SK-N-SH (cell line): ENCODE measurements around the gene SLC16A12. TPM values are rescaled to one million over a fixed set of nuclear protein-coding genes. Genes with fewer than 3 reads are reported as not detected.

Experiments
- CTCF ChIA-PET: fragments of 300-600, 350-600 bp; formaldehyde crosslinking; extraction: SDS; loops from one replicate; lab custom pipeline; 2021; lab: Yijun Ruan, JAX
- POLR2A ChIA-PET: fragments of 350-600 bp; sonication (Branson Sonifier 250); formaldehyde crosslinking; extraction: SDS; loops from one replicate; lab custom pipeline; 2020; ENCODE audit warnings: antibody characterized with exemption, inconsistent platforms; lab: Yijun Ruan, JAX
- DNase-seq: peaks from one replicate; pipeline ENCODE4 v3.0.0; 2012
- H2AFZ ChIP-seq: fragments of 200-600 bp; sonication (generic); 2 replicates; pipeline ENCODE4 v1.8.1; 2016; ENCODE audit warnings: antibody characterized with exemption, mild to moderate bottlenecking, low read depth
- H3F3A ChIP-seq: fragments of 200-600 bp; sonication (generic); replicated peaks from 2 replicates; pipeline ENCODE3; 2016; ENCODE audit warnings: antibody characterized with exemption, mild to moderate bottlenecking; ENCODE audit not compliant: insufficient read depth
- H3K27ac ChIP-seq, 2 experiments: fragments of 200-500 bp in 1 of 2; fragments of 200-600 bp in 1 of 2; sonication (Bioruptor generic) in 1 of 2; sonication (generic), shearing (Covaris generic) in 1 of 2; 2 replicates each; pipeline versions ENCODE4 v1.5.1 to v1.6.1; 2014 to 2016; ENCODE audit warnings: low read depth in 2 of 2, inconsistent platforms in 1 of 2, low read length in 1 of 2, mild to moderate bottlenecking in 1 of 2, mixed read lengths in 1 of 2
- H3K27me3 ChIP-seq: fragments of 200-600 bp; sonication (generic), shearing (Covaris generic); 2 replicates; pipeline ENCODE4 v1.6.1; 2016; ENCODE audit warnings: mixed run types; ENCODE audit not compliant: insufficient read depth
- H3K36me3 ChIP-seq, 2 experiments: fragments of 200-500 bp in 1 of 2; fragments of 200-600 bp in 1 of 2; sonication (Bioruptor generic) in 1 of 2; sonication (generic) in 1 of 2; replicated peaks in 1 of 2; 2 replicates each; pipeline versions ENCODE3 to v1.5.1; 2014 to 2016; ENCODE audit warnings: low read length in 1 of 2, mild to moderate bottlenecking in 1 of 2; ENCODE audit not compliant: insufficient read depth in 2 of 2, control insufficient read depth in 1 of 2
- H3K4me1 ChIP-seq, 2 experiments: fragments of 200-500 bp in 1 of 2; fragments of 200-600 bp in 1 of 2; sonication (Bioruptor generic) in 1 of 2; sonication (generic), shearing (Covaris generic) in 1 of 2; 2 replicates each; pipeline versions ENCODE4 v1.5.1 to v1.6.1; 2014 to 2016; ENCODE audit warnings: low read depth in 1 of 2, low read length in 1 of 2, mixed run types in 1 of 2; ENCODE audit not compliant: insufficient read depth in 2 of 2, control insufficient read depth in 1 of 2
- H3K4me2 ChIP-seq: fragments of 200-600 bp; sonication (generic), shearing (Covaris generic); 2 replicates; pipeline ENCODE4 v1.6.1; 2017; ENCODE audit warnings: mixed run types
- H3K4me3 ChIP-seq, 2 experiments: fragments of 200-500 bp in 1 of 2; fragments of 200-600 bp in 1 of 2; sonication (Bioruptor generic) in 1 of 2; sonication (generic), shearing (Covaris generic) in 1 of 2; 2 replicates each; pipeline versions ENCODE4 v1.5.1 to v1.8.1; 2014 to 2016; ENCODE audit warnings: low read depth in 2 of 2, inconsistent platforms in 1 of 2, low read length in 1 of 2, mild to moderate bottlenecking in 1 of 2, mixed read lengths in 1 of 2, moderate library complexity in 1 of 2
- H3K79me2 ChIP-seq: fragments of 200-600 bp; sonication (generic); 2 replicates; pipeline ENCODE4 v1.8.1; 2017; ENCODE audit warnings: mild to moderate bottlenecking; ENCODE audit not compliant: insufficient read depth
- H3K9ac ChIP-seq: fragments of 200-600 bp; sonication (generic); 2 replicates; pipeline ENCODE4 v1.6.1; 2017; ENCODE audit warnings: mixed run types
- H3K9me2 ChIP-seq: fragments of 200-600 bp; sonication (generic); 2 replicates; pipeline ENCODE4 v1.6.1; 2017; ENCODE audit warnings: mixed run types
- H3K9me3 ChIP-seq: fragments of 200-600 bp; sonication (generic); 2 replicates; pipeline ENCODE4 v1.6.1; 2017; ENCODE audit warnings: mixed run types, mild to moderate bottlenecking, moderate library complexity
- H4K20me1 ChIP-seq: fragments of 200-600 bp; sonication (generic); 2 replicates; pipeline ENCODE4 v1.6.1; 2017; ENCODE audit warnings: mild to moderate bottlenecking, mixed run types; ENCODE audit not compliant: insufficient read depth
- GABPA ChIP-seq: IDR thresholded peaks from 2 replicates; pipeline ENCODE4 v1.4.0; 2012; ENCODE audit warnings: low read depth, mild to moderate bottlenecking
- POLR2AphosphoS5 ChIP-seq: IDR thresholded peaks from 2 replicates; pipeline ENCODE4 v1.6.1; 2012; ENCODE audit warnings: low read depth, low read length
- RAD21 ChIP-seq: IDR thresholded peaks from 2 replicates; pipeline ENCODE4 v1.6.1; 2012; ENCODE audit warnings: mild to moderate bottlenecking, low read length
- SMC3 ChIP-seq: IDR thresholded peaks from 2 replicates; pipeline ENCODE4 v1.6.1; 2012; ENCODE audit warnings: low read depth, low read length, improper control_type of control experiment
- TEAD4 ChIP-seq: IDR thresholded peaks from 2 replicates; pipeline ENCODE4 v1.4.0; 2012; ENCODE audit warnings: mild to moderate bottlenecking, borderline replicate concordance; ENCODE audit not compliant: insufficient read depth
- WGBS: methylation state at CpG from one replicate; pipeline ENCODE4 v1.1.6; 2017; ENCODE audit warnings: low lambda C conversion rate; 5-methylcytosine and 5-hydroxymethylcytosine counted together
- polyA plus RNA-seq, 3 experiments: library from polyadenylated mRNA; depleted of rRNA; stranded (reverse); fragments of >200 nt; gene quantifications; 2 replicates each; pipeline ENCODE4 v1.2.3, GENCODE V29; 2012
- TF ChIP-seq, protein P1 (sequence below): IDR thresholded peaks from 2 replicates; pipeline ENCODE4 v1.4.0; 2012; ENCODE audit warnings: low read depth, borderline replicate concordance
- TF ChIP-seq, protein P2 (sequence below): fragments of 200-600 bp; sonication (generic); IDR thresholded peaks from 2 replicates; pipeline ENCODE4 v1.6.1; 2017; ENCODE audit warnings: antibody characterized with exemption, mild to moderate bottlenecking, moderate library complexity

Gene SLC16A12
- polyA plus RNA-seq, 1 of the 3 experiments (the other 2 are of a cell fraction), result 0.13 TPM

DNA sequence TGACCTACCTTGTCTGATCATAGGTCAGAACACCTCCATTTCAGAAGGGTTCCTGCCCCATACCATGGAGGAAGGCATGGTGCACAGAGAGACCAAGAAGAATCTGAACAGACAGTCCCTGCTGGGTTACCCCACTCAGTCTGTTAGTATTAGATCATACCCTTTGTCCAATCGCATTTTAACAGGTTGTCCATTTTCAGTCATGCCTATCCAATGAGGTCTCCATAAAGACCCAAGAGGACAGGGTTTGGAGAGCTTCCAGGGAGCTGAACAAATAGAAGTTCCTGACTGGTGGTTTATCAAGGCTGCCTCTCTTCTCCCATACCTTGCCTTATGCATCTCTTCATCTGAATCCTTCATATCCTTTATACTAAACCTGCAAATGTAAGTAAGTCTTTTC lies 21.2 kb upstream of the SLC16A12 start:
- no peaks in the 10 kb centered on the region for H3K27me3 ChIP-seq
- peaks cover 7% of the 10 kb centered on the region for H3F3A ChIP-seq
- H3K9me2 ChIP-seq, result no peaks in the 10 kb centered on the region
- no peaks in the 10 kb centered on the region for H3K79me2 ChIP-seq
- peaks cover 4 to 5% of the 10 kb centered on the region in 2 experiments; a peak in 2 of 4 replicates for H3K4me1 ChIP-seq
- no peak for DNase-seq
- TF ChIP-seq POLR2AphosphoS5 (no peak), GABPA (no peak), TEAD4 (no peak)
- TF ChIP-seq, protein P1, sequence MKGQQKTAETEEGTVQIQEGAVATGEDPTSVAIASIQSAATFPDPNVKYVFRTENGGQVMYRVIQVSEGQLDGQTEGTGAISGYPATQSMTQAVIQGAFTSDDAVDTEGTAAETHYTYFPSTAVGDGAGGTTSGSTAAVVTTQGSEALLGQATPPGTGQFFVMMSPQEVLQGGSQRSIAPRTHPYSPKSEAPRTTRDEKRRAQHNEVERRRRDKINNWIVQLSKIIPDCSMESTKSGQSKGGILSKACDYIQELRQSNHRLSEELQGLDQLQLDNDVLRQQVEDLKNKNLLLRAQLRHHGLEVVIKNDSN, result no peak
- H3K4me3 ChIP-seq, result no peak overlapping the region
- ChIA-PET POLR2A (interaction anchor here (0.7 kb wide), 1 partner anchor 90 kb away, joined by 3 read pairs; no protein-coding TSS in a partner anchor), CTCF (interaction anchor here (0.8 to 2.8 kb wide), 5 partner anchors 25 to 339 kb away, joined by 3 to 11 read pairs (median 6); no protein-coding TSS in a partner anchor)
- H4K20me1 ChIP-seq, result no peaks in the 10 kb centered on the region
- H3K9me3 ChIP-seq, result no peaks in the 10 kb centered on the region
- H3K36me3 ChIP-seq, result no peaks in the 10 kb centered on the region
- no peak overlapping the region for H3K4me2 ChIP-seq
- no peak overlapping the region for H2AFZ ChIP-seq
- no peak overlapping the region for H3K27ac ChIP-seq
- WGBS, result 93% methylated on average over 1 of the region's 1 CpG
- no peak overlapping the region for H3K9ac ChIP-seq

DNA sequence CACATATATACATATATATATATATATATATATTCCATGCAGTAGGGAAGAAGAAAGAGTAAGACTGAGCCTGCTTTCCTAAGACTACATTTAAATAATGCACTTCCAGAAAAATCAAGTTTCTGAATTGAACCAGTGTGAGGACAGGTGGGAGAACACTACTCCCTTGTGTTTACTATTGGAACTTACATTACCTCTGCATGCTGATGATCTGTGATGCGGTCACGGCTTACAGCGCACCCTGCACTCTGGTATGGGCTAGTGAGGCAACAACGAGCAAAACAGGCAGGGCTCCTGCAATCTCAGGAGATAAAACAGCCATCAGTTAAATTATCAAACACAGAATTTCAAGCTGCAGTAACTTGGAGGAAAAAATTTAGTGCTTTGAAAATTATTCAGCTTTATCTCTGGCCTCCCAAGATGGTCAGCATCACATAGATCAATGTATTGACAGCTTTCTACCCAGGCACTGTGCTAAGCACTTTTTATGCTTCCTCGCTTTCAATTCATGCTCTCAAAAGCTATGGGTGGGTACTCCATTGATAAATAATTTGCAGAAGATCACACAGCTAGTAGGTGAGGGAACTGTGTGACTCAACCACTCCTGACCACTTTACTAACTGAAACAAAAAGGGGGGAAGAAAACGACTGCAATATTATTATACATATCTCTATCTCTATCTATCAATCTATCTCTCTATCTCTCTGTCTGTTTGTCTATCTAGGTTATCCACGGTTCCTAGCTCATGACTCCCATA lies 20.5 kb upstream of the SLC16A12 start:
- POLR2A ChIA-PET, result interaction anchor here (0.7 kb wide), 1 partner anchor 89 kb away, joined by 3 read pairs; no protein-coding TSS in a partner anchor
- Histone ChIP-seq H3K27ac (no peak overlapping the region), H3F3A (peaks cover 7% of the 10 kb centered on the region), H4K20me1 (no peaks in the 10 kb centered on the region), H3K4me3 (no peak overlapping the region), H3K79me2 (no peaks in the 10 kb centered on the region), H3K4me1 (peaks cover 4 to 5% of the 10 kb centered on the region in 2 experiments; a peak in 2 of 4 replicates), H2AFZ (no peak overlapping the region; the same call in 1 of the 2 replicates), H3K9me3 (no peaks in the 10 kb centered on the region), H3K27me3 (no peaks in the 10 kb centered on the region), H3K9ac (no peak overlapping the region), H3K36me3 (no peaks in the 10 kb centered on the region), H3K4me2 (no peak overlapping the region), H3K9me2 (no peaks in the 10 kb centered on the region)
- no peak for DNase-seq
- CTCF ChIA-PET, result interaction anchor here (0.7 to 2.8 kb wide), 7 partner anchors 7 to 338 kb away, joined by 3 to 11 read pairs (median 6); no protein-coding TSS in a partner anchor
- 78% methylated on average over 7 of the region's 7 CpGs for WGBS
- no peak for TF ChIP-seq GABPA
- peak; percentile 47 for TF ChIP-seq RAD21
- TF ChIP-seq SMC3, result 0 out of 2 replicates have a peak, but pooled peaks have one; percentile 14
- TF ChIP-seq, protein P2, sequence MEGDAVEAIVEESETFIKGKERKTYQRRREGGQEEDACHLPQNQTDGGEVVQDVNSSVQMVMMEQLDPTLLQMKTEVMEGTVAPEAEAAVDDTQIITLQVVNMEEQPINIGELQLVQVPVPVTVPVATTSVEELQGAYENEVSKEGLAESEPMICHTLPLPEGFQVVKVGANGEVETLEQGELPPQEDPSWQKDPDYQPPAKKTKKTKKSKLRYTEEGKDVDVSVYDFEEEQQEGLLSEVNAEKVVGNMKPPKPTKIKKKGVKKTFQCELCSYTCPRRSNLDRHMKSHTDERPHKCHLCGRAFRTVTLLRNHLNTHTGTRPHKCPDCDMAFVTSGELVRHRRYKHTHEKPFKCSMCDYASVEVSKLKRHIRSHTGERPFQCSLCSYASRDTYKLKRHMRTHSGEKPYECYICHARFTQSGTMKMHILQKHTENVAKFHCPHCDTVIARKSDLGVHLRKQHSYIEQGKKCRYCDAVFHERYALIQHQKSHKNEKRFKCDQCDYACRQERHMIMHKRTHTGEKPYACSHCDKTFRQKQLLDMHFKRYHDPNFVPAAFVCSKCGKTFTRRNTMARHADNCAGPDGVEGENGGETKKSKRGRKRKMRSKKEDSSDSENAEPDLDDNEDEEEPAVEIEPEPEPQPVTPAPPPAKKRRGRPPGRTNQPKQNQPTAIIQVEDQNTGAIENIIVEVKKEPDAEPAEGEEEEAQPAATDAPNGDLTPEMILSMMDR, result peak; percentile 32
